Stimulated activated naive CD4-positive, alpha-beta T cell (primary cell): ENCODE data around the gene FSTL4.

ENCODE experiments used
- DNase-seq, 6 experiments: peaks; one replicate each; lab custom pipeline; 2025; lab: John Stamatoyannopoulos, UW

Gene FSTL4

GRCh38 chr5:133512896-133513295, 99.4 kb downstream of the FSTL4 start:
- no peak for DNase-seq

GRCh38 chr5:133511653-133512235, 100.6 kb downstream of the FSTL4 start:
- no peak for DNase-seq

GRCh38 chr5:133510634-133511262, 101.6 kb downstream of the FSTL4 start:
- DNase-seq = no peak

- no peak for DNase-seq
Observed at GRCh38 chr5:133509742-133510079, 102.6 kb downstream of the FSTL4 start.

- DNase-seq = no peak
Observed at GRCh38 chr5:133508845-133509741, 103.2 kb downstream of the FSTL4 start.

GRCh38 chr5:133508331-133508730, 104.0 kb downstream of the FSTL4 start:
- no peak for DNase-seq

- DNase-seq = no peak
Observed at GRCh38 chr5:133506181-133506580, 106.2 kb downstream of the FSTL4 start.

GRCh38 chr5:133503511-133503910, 108.8 kb downstream of the FSTL4 start:
- no peak for DNase-seq

GRCh38 chr5:133499895-133500294, 112.4 kb downstream of the FSTL4 start:
- no peak for DNase-seq

- no peak for DNase-seq
Observed at GRCh38 chr5:133497608-133498348, 114.6 kb downstream of the FSTL4 start.

- DNase-seq = no peak
Observed at GRCh38 chr5:133496631-133497030, 115.7 kb downstream of the FSTL4 start.

- DNase-seq = no peak
Observed at GRCh38 chr5:133494923-133495246, 117.5 kb downstream of the FSTL4 start.

GRCh38 chr5:133494232-133494922, 118.0 kb downstream of the FSTL4 start:
- no peak for DNase-seq

GRCh38 chr5:133489632-133490031, 122.7 kb downstream of the FSTL4 start:
- DNase-seq = no peak

- no peak for DNase-seq
Observed at GRCh38 chr5:133487093-133487492, 125.2 kb downstream of the FSTL4 start.

- no peak for DNase-seq
Observed at GRCh38 chr5:133485468-133485867, 126.9 kb downstream of the FSTL4 start.

- DNase-seq = no peak
Observed at GRCh38 chr5:133483406-133484090, 128.8 kb downstream of the FSTL4 start.

GRCh38 chr5:133482028-133482427, 130.3 kb downstream of the FSTL4 start:
- no peak for DNase-seq

- no peak for DNase-seq
Observed at GRCh38 chr5:133480866-133481265, 131.5 kb downstream of the FSTL4 start.

- no peak for DNase-seq
Observed at GRCh38 chr5:133480366-133480765, 132.0 kb downstream of the FSTL4 start.

- DNase-seq = no peak
Observed at GRCh38 chr5:133478199-133478985, 133.9 kb downstream of the FSTL4 start.
